Liver (tissue), 3 donors: ENCODE results near the gene TEK.

Source experiments
- CTCF ChIP-seq: fragments of 150-350 bp; IDR thresholded peaks from 2 replicates; pipeline ENCODE4 v1.5.1; 2017; ENCODE audit warnings: improper control_type of control experiment, low read depth, low read length; ENCODE audit not compliant: missing input control
- JUND ChIP-seq, 2 donors: IDR thresholded peaks; 2 replicates each; pipeline ENCODE4 v1.6.1; 2016; ENCODE audit warnings: antibody characterized with exemption in 2 of 2
- RXRA ChIP-seq, 2 donors: IDR thresholded peaks; 2 replicates each; pipeline ENCODE4 v1.6.1; 2017 to 2018; ENCODE audit warnings: antibody characterized with exemption in 2 of 2, mild to moderate bottlenecking in 1 of 2
- donor health status: healthy.
- donor health status: healthy.

- TF ChIP-seq RXRA (IDR thresholded peaks at IDR 0.05) (no peak), CTCF (no peak), JUND (IDR thresholded peaks at IDR 0.05) (no peak)
Observed at GRCh38 chr9:27165068-27165467, 56.0 kb downstream of the TEK start.
